Nephron progenitor cell (in vitro differentiated cells): ENCODE results near the gene WIPI1.

ENCODE experiments used
- DNase-seq: peaks from one replicate; pipeline ENCODE4 v3.0.0; 2021
- H3K27ac Mint-ChIP-seq: 2 replicates; pipeline ENCODE4 v1.8.0; 2021; ENCODE audit warnings: mild to moderate bottlenecking, moderate library complexity, mixed read lengths
- H3K27me3 Mint-ChIP-seq: 2 replicates; pipeline ENCODE4 v1.8.0; 2021; ENCODE audit warnings: mild to moderate bottlenecking, low read depth, mixed read lengths; ENCODE audit not compliant: poor library complexity
- H3K36me3 Mint-ChIP-seq: 2 replicates; pipeline ENCODE4 v1.8.0; 2021; ENCODE audit warnings: low read depth, mixed read lengths
- H3K4me1 Mint-ChIP-seq: 2 replicates; pipeline ENCODE4 v1.8.0; 2021; ENCODE audit warnings: mixed read lengths
- H3K4me3 Mint-ChIP-seq: 2 replicates; pipeline ENCODE4 v1.8.0; 2021; ENCODE audit warnings: mild to moderate bottlenecking, moderate library complexity, mixed read lengths
- H3K9me3 Mint-ChIP-seq: 2 replicates; pipeline ENCODE4 v1.8.0; 2021; ENCODE audit warnings: mild to moderate bottlenecking, moderate library complexity, mixed read lengths
- TF ChIP-seq, protein P1 (sequence below): fragments of 200-600 bp; sonication (generic); IDR thresholded peaks from 2 replicates; pipeline ENCODE4 v1.5.0; 2021; ENCODE audit warnings: antibody characterized with exemption

Gene WIPI1

DNA sequence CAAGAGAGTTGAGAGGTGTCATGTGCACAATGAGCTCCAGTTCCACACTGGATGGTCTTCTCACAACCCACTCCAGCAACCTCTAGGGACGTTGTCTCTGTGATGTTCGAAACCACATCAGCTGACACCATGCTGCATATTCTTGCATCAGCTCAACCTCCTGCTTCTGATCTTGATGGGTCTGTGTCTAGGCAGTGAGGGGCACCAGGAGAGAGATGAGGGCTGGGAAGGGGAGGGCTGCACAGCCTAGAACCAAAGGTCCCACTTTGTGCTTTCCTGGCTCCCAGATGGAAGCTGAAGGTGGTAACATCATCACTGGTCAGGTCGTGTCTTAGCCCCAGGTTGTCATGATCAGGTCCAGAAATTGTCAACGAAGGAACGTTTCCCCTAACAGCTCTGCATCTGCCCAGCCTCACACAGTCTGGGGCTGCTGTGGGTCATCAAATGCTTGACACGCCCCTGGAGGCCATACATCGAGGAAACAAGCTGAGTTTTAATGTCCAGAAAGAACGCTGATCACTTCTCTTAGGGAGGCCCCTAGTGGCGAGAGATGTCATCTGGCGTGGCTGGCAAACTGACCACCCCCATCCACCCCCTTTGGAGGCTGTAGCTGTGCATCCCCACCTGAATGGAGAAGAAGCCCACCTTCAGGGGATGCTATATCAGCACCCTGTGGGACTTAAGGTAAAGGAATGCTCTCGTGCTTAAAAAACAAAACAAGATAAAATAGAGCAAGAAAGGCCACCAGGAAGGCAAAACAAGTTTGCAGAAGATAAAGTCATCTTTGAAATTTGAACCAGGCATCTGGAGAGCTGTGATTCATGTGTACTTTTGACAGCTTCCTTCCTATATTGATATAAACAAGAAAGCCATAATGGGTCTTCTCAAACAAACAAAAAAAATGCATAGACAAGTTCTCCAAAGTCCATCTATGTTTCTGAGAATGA lies 58.3 kb downstream of the WIPI1 start:
- H3K27me3 Mint-ChIP-seq = peaks cover 9% of the 10 kb centered on the region
- peaks cover 7% of the 10 kb centered on the region for H3K36me3 Mint-ChIP-seq
- H3K9me3 Mint-ChIP-seq = peaks cover 14% of the 10 kb centered on the region
- peak overlapping the region; percentile 59 for H3K4me3 Mint-ChIP-seq
- peaks cover 41% of the 10 kb centered on the region for H3K4me1 Mint-ChIP-seq
- TF ChIP-seq, protein P1, sequence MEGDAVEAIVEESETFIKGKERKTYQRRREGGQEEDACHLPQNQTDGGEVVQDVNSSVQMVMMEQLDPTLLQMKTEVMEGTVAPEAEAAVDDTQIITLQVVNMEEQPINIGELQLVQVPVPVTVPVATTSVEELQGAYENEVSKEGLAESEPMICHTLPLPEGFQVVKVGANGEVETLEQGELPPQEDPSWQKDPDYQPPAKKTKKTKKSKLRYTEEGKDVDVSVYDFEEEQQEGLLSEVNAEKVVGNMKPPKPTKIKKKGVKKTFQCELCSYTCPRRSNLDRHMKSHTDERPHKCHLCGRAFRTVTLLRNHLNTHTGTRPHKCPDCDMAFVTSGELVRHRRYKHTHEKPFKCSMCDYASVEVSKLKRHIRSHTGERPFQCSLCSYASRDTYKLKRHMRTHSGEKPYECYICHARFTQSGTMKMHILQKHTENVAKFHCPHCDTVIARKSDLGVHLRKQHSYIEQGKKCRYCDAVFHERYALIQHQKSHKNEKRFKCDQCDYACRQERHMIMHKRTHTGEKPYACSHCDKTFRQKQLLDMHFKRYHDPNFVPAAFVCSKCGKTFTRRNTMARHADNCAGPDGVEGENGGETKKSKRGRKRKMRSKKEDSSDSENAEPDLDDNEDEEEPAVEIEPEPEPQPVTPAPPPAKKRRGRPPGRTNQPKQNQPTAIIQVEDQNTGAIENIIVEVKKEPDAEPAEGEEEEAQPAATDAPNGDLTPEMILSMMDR = peak; percentile 66
- H3K27ac Mint-ChIP-seq = peak overlapping the region; percentile 92
- peak; percentile 62 for DNase-seq

DNA sequence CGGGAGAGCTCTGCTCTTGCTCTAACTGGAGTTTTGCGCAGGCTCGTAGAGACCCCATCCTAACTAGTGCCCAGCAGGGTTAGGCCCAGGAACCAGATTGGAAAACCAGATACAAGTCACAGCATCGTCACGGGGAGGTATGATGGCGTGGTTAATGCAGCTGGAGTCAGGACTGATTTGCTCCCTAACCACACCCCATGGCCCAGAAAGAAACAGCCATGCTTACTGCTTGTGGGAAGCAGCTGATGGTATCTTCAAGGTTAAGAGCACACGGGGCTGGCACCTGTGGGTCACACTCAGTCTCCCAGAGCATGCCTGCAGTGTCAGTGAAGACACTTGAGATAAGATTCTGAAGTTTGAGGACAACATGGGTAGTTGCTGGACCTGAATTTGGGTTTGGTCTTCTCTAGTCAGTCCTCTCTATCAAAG lies 60.2 kb downstream of the WIPI1 start:
- Mint-ChIP-seq H3K27ac (peak overlapping the region; percentile 52), H3K36me3 (peaks cover 7% of the 10 kb centered on the region), H3K27me3 (peaks cover 9% of the 10 kb centered on the region), H3K9me3 (peaks cover 14% of the 10 kb centered on the region), H3K4me1 (peaks cover 41% of the 10 kb centered on the region), H3K4me3 (no peak overlapping the region)
- TF ChIP-seq, protein P1 = no peak
- DNase-seq = no peak

- TF ChIP-seq, protein P1 = no peak
- no peak for DNase-seq
- H3K9me3 Mint-ChIP-seq = peaks cover 14% of the 10 kb centered on the region
- no peak overlapping the region for H3K4me3 Mint-ChIP-seq
- H3K36me3 Mint-ChIP-seq = peaks cover 7% of the 10 kb centered on the region
- H3K27ac Mint-ChIP-seq = peak overlapping the region; percentile 52
- peaks cover 4% of the 10 kb centered on the region for H3K27me3 Mint-ChIP-seq
- peaks cover 41% of the 10 kb centered on the region for H3K4me1 Mint-ChIP-seq
Observed at GRCh38 chr17:68396226-68397107, 60.8 kb downstream of the WIPI1 start.

DNA sequence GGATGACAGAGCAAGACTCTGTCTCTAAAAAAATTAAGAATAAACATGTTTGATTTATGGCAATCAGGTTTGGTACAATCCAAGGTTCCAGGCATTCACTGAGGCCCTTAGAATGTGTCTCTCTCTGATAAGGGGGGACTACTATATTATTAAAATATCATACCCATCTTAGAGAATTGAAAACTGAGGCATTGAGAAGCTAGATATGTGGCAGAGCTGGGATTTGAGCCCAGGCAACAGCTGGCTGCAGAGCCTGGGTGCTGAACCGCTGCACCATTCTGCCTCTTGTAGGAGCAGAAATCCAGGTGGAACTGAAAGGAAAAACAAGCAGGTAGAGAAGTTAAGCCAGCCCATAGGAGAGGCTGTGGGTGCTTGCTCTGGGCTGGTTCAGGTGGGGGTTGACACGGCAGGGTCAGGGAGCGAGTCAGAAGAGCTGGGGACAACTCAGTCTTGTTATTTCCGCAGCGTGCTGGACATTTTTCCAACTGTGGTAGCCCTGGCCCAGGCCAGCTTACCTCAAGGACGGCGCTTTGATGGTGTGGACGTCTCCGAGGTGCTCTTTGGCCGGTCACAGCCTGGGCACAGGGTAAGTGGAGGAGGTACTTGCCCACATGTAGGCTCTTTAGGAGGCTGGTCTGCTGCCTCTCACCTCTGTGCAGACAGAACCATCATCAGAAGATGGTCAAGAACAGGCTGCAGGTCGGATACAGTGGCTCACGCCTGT lies 62.5 kb downstream of the WIPI1 start:
- TF ChIP-seq, protein P1 = no peak
- Mint-ChIP-seq H3K9me3 (peaks cover 14% of the 10 kb centered on the region), H3K4me1 (peaks cover 24% of the 10 kb centered on the region), H3K4me3 (no peak overlapping the region), H3K36me3 (peaks cover 7% of the 10 kb centered on the region), H3K27ac (no peak overlapping the region), H3K27me3 (peaks cover 8% of the 10 kb centered on the region)
- no peak for DNase-seq

DNA sequence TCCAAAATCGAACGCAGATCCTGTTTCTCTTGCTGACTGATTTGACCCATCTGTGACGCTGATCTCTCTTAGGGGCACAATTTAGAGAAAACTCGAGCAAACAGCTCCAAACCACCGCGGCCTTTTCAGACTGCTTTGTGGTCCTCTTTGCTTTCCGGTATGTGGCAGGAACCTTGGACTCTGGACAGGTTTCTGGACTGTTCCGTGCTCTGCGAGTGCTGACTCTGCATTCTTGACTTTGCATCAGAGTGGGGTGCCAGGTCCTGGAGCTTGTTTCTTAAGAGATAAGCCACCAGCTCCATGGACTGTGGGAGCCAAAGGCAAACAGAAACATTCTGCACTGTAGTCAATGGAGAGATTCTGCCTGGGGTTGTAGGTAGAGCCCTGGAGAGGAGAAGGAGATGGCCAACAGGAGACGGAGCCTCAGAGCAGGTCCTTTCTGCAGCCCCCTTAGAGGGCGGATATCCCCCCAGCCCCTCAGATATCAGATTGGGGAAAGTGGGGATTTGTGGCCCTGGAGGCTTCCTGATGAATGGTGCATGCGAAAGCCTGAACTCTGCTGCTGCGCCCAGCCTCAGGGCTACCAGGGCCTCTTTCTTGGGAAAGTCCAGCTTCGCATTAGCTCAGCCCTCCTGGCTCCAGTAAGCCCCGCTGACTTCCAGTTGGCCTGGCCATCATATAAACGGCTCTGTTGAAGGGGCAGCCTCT lies 65.6 kb downstream of the WIPI1 start:
- DNase-seq = no peak
- H3K27ac Mint-ChIP-seq = no peak overlapping the region
- H3K36me3 Mint-ChIP-seq = peaks cover 7% of the 10 kb centered on the region
- no peak overlapping the region for H3K4me3 Mint-ChIP-seq
- H3K4me1 Mint-ChIP-seq = peaks cover 11% of the 10 kb centered on the region
- peaks cover 13% of the 10 kb centered on the region for H3K27me3 Mint-ChIP-seq
- H3K9me3 Mint-ChIP-seq = peaks cover 14% of the 10 kb centered on the region
- TF ChIP-seq, protein P1 = no peak
